ENCODE measurements around the gene LDLRAD1. TPM values are rescaled to one million over a fixed set of nuclear protein-coding genes. Genes with fewer than 3 reads are reported as not detected.

LDLRAD1 gene
- total and polyA plus RNA-seq, 2 of the 13 experiments (the other 11 are each of a cell fraction or from before 2014, with no cell fraction given): 2.5 to 14.0 TPM

- TF ChIP-seq, protein P1, sequence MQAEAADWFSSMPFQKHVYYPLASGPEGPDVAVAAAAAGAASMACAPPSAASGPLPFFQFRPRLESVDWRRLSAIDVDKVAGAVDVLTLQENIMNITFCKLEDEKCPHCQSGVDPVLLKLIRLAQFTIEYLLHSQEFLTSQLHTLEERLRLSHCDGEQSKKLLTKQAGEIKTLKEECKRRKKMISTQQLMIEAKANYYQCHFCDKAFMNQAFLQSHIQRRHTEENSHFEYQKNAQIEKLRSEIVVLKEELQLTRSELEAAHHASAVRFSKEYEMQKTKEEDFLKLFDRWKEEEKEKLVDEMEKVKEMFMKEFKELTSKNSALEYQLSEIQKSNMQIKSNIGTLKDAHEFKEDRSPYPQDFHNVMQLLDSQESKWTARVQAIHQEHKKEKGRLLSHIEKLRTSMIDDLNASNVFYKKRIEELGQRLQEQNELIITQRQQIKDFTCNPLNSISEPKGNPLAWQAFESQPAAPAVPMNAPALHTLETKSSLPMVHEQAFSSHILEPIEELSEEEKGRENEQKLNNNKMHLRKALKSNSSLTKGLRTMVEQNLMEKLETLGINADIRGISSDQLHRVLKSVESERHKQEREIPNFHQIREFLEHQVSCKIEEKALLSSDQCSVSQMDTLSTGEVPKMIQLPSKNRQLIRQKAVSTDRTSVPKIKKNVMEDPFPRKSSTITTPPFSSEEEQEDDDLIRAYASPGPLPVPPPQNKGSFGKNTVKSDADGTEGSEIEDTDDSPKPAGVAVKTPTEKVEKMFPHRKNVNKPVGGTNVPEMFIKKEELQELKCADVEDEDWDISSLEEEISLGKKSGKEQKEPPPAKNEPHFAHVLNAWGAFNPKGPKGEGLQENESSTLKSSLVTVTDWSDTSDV (CRISPR knock-in tag; IDR thresholded peaks at IDR 0.05): no peak
- no peak for TF ChIP-seq NR1H2 (CRISPR knock-in tag; IDR thresholded peaks at IDR 0.05; ENCODE audit: borderline replicate concordance, low read depth)
- peak; percentile 25; the same call in 1 of the 2 replicates for TF ChIP-seq HDAC2 (CRISPR knock-in tag; IDR thresholded peaks at IDR 0.05)
- 0 out of 2 replicates have a peak, but pooled peaks have one; percentile 18 for TF ChIP-seq GABPA (IDR thresholded peaks at IDR 0.05; ENCODE audit: low read depth, low read length)
- peak; percentile 41; the same call in 1 of the 2 replicates for TF ChIP-seq GABPA (CRISPR knock-in tag; IDR thresholded peaks at IDR 0.05; ENCODE audit: low read depth)
- no peak for TF ChIP-seq ZNF788 (CRISPR knock-in tag; IDR thresholded peaks at IDR 0.05; ENCODE audit: borderline replicate concordance)
- TF ChIP-seq ZMYM2 (CRISPR knock-in tag; IDR thresholded peaks at IDR 0.05): peak; percentile 85; the same call in 1 of the 2 replicates
- TF ChIP-seq ZNF205 (CRISPR knock-in tag; IDR thresholded peaks at IDR 0.05): no peak
- TF ChIP-seq, protein P2, sequence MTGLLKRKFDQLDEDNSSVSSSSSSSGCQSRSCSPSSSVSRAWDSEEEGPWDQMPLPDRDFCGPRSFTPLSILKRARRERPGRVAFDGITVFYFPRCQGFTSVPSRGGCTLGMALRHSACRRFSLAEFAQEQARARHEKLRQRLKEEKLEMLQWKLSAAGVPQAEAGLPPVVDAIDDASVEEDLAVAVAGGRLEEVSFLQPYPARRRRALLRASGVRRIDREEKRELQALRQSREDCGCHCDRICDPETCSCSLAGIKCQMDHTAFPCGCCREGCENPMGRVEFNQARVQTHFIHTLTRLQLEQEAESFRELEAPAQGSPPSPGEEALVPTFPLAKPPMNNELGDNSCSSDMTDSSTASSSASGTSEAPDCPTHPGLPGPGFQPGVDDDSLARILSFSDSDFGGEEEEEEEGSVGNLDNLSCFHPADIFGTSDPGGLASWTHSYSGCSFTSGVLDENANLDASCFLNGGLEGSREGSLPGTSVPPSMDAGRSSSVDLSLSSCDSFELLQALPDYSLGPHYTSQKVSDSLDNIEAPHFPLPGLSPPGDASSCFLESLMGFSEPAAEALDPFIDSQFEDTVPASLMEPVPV (CRISPR knock-in tag; IDR thresholded peaks at IDR 0.05): no peak
- no peak for TF ChIP-seq SOX6 (IDR thresholded peaks at IDR 0.05)
- peak; percentile 30; the same call in 1 of the 2 replicates for TF ChIP-seq SOX6 (CRISPR knock-in tag; IDR thresholded peaks at IDR 0.05)
- TF ChIP-seq NFIC (IDR thresholded peaks at IDR 0.05; ENCODE audit: low read length): no peak
- no peak for TF ChIP-seq ZSCAN21 (CRISPR knock-in tag; IDR thresholded peaks at IDR 0.05; ENCODE audit: borderline replicate concordance)
- TF ChIP-seq AGO1 (IDR thresholded peaks at IDR 0.05; ENCODE audit: low read depth, low read length, poor library complexity, severe bottlenecking): no peak
- no peak for TF ChIP-seq ZBTB7A (CRISPR knock-in tag; IDR thresholded peaks at IDR 0.05)
- TF ChIP-seq HOXA9 (CRISPR knock-in tag; IDR thresholded peaks at IDR 0.05; ENCODE audit: borderline replicate concordance): no peak
- TF ChIP-seq TBX3 (IDR thresholded peaks at IDR 0.05; ENCODE audit: borderline replicate concordance): no peak
- TF ChIP-seq CSRNP2 (CRISPR knock-in tag; conservative IDR thresholded peaks at IDR 0.05; ENCODE audit: low read depth): no peak
- peak; percentile 66; the same call in 1 of the 2 replicates for TF ChIP-seq POGZ (CRISPR knock-in tag; IDR thresholded peaks at IDR 0.05)
- TF ChIP-seq ELF1 (CRISPR knock-in tag; IDR thresholded peaks at IDR 0.05): 0 out of 2 replicates have a peak, but pooled peaks have one; percentile 42
Observed at GRCh38 chr1:54013393-54014008, 4.5 kb downstream of the LDLRAD1 start (continued).

Data from HepG2 (cell line).